DMS79 treated with DMSO at 0.1 percent for 48 hours (cell line): Measurements from ENCODE around the gene SPRR4.

Experiments used
- DNase-seq: peaks from one replicate; lab custom pipeline; 2025; lab: John Stamatoyannopoulos, UW

SPRR4 gene, protein sequence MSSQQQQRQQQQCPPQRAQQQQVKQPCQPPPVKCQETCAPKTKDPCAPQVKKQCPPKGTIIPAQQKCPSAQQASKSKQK

DNA sequence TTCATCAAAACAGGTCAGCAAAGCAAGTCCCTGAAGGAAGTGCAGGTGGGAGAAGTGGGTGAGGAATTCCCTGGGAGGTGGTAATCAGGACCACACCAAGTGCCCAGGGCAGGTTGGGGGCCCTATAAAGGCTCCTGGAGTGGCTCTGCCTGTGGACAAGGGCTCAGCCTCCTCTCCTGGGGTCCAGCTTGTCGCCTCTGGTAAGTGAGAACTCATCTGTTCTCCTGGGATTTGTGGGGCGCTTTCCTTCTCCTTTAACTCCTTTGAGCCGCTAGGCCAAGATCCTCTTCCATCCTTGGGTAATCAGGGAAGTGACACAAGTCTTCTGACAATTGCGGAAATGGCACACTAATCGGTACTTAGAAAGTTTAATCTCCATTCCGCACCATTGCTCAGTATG lies at the start of gene SPRR4:
TSS of gene SPRR4 (plus strand) at position 154 of the 400 bp plus-strand sequence. CDS start 1,243 bp downstream, outside the sequence.
- DNase-seq, result no peak

DNA sequence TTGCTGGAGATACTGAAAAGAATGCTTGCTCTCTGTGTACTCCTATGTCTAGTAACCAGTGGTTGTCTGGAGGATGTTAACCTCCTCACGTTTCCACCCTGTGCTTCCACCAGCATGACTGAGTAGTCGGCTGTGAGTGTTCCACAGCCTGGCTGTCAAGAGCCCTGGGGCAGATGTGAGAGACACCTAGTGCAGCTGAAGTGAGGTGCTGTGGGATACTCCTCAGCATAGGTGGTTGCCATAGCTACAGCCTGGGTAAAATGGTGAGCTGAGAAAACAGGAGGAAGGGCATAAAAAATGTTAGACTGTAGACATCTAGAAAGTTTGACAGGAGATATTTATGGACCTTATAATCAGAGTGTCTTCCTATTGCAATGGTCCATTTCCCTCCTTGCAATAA lies 46.3 kb upstream of the SPRR4 start:
- DNase-seq, result peak; percentile 82

DNA sequence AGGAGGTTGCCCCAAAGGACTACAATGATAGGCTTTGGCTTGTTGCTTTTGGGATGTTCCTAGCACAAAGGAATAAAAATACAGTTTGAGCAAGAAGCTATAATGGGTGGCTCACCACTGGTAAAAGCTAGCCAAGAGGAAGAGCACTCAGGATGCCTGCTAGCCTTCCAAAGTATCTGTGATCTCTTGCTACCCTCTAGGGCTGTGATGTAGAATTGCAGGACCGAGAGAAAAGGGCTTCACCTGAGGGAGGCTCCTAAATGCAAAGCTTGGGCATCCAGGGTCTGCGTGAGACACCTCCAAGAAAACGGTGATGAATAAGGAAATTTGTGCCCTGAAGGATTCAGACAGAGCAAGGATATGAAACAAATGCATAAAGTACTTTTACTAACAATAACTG lies 44.4 kb upstream of the SPRR4 start:
- no peak for DNase-seq

DNA sequence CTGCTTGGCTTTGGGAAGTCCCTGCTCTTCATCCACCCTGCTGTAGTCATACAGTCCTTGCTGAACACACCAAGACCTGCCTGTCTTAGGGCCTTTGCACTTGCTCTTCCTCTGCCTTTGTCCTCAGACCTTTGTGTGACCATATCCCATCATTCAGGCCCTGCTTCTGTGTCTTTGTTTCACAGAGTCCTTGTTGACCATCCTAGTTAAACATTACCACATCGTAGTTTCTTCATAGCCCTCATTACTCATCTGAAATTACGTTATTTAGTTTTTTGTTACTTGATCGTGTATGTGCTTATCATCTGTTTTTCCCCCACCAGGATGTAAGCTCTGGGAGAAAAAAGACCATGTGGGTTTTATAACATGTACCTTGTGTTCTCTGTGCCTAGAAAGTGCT lies 41.8 kb upstream of the SPRR4 start:
- DNase-seq, result no peak

DNA sequence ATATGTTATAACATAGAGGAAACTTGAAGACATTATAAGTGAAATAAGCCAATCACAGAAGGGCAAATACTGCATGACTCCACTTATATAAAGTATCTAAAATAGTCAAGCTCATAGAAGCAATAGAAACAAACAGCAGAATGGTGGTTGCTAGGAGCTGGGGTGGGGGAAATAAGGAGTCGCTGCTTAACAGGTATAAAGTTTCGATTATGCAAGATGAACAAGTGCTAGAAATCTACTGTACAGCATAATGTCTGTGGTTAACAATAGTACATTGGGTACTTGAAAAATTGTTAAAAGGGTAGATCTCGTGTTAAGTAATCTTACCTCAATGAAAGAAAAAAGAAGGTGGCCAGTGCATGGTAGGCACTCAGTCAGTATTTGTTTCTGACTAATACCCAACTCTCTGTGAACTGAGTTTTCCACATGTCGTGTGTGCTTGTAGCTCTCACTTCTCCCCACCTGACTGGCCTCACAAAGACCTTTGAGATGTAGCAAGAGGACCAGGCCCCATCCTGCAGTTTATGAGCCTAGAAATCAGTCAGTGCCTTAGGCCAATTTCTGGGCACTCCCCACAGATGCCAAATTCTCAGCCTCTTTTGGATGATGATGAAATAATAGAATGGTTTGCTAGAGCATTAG lies 38.2 kb upstream of the SPRR4 start:
- DNase-seq, result peak; percentile 96

DNA sequence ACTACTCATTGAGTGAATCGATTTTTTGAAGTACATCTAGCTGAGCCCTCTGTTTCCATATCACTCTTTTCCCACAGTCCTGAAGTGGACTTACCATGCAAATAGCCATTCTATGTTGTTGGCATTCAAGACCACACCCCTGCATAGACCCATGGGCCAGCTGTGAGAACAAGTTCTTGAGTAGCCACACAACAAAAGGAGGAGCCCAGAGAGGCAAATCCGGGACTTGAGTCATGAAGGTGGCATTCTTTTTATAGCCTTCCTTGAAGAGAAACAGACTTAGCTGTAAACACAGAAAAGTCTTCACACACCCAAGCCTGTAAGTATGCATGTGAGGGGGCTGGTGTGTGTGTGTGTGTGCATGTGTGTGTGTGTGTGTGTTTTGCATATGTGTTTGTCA lies 37.3 kb upstream of the SPRR4 start:
- DNase-seq, result no peak

DNA sequence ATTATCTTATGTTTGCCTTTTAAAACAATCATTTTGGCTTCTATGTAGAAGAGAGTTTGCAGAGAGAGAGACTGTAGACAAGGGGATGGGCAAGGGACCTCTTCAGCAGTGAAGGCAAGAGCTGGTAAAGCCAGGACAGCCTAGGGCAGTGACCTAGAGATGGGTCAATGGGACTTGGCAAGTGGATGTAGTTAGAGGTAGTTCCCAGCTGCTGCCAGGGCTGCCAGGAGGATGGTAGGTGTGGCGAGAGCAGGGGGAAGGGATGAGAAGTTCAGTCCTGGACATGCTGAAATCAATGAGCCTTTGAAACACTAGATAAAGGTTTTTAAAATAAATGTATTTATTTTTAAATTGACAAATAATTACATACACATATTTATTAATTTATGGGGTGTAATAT lies 29.8 kb upstream of the SPRR4 start:
- DNase-seq, result no peak

DNA sequence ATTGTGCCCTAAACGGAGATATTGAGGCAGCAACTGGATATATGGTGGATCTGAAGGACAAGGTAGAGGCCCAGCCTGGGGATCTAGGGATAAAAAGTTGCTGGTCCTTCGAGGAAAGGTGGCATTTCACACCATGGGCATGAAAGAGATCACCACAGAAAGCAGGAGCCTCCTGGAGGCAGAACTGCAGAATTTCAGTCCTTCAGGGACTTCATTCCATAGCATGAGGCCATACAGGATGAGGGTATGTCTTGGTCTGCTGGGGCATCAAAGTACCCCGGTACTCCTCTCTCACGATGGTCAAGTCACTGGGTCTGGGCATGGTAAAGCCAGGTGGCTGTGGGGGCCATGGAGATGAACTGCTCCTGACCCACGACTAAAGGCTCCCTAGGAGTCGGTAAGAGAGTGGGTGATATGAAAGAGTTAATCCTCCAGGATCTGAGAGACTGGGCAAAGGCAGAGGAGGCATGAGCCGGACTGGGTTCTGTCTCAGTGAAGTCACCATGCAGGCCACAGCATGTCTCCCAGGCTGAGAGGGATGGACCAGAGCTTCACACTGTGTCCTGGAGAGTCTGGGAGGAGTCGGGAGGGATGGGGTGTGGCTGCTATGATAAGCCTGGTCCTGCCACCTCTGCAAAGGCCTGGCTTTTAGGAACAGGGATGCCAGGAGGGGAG lies 29.3 kb upstream of the SPRR4 start:
- no peak for DNase-seq

DNA sequence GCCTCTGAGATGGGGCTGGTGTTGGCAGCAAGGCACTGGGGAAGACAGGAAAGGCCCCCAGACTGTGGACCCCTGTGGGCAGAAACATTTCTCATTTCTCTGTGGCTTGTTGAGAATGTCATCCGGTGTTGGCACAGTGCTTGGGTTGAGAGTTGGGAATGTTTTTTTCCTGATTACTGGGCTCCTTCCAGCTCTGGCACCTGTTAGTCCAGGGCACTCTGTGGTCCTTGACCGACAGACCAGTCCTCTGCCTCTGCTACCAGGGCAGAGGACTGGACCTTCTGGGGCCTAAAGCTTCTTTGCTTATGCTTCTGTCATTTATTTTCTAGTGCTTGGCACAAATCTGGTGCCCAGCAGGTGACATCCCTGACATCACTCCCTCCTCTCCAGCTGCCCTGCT lies 28.3 kb upstream of the SPRR4 start:
- peak; percentile 65 for DNase-seq

DNA sequence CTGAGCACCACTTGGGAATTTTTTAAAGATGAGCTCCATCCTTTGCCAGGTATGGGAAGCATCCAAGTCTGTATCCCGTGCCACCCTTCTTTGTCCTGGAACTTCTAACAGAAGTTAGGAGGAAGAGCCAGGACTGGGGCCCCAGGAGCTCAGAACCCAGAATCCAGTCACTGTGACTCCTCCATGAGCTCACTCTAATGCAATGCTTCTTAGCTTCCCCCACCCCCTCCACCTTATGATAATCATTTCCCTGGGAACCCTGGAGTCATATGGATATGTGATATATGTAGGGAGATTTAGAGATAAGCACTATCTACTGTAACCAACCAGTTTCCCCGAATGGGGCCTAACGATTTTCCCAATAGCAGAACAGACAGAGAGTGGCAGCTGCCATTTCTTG lies 24.2 kb upstream of the SPRR4 start:
- no peak for DNase-seq

DNA sequence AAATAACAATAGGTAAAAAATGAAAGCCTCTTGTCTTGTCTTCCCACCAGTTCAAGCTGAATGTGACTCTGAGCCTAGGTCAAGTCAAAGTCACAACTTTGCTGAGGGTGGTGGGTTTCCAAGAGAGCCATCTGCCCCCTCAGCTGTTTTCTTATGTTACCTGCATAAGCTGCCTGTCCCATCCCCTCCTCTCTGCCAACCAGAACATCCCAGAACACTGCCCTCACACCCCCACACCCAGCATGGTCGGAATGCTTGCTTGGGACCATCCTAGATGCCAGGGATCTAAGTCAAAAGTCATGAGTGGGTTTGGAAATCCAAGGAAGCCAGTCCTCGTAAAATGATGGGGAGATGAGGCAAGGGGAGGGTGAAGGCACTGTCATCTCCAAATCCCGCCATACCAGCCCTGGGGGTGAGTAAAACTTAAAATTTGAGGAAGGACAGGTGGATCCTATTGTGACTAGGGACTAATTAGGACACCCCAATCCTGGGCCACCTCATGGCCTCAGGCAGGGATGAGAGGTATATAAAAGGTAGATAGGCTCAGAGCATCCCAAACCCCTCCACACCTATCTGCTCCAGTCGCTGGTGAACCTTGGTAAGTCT lies 23.7 kb upstream of the SPRR4 start, which contains the start of gene SPRR5:
TSS of gene SPRR5 (plus strand) at position 556 of the 606 bp plus-strand sequence. CDS start 1,349 bp downstream, outside the sequence.
- DNase-seq, result no peak

DNA sequence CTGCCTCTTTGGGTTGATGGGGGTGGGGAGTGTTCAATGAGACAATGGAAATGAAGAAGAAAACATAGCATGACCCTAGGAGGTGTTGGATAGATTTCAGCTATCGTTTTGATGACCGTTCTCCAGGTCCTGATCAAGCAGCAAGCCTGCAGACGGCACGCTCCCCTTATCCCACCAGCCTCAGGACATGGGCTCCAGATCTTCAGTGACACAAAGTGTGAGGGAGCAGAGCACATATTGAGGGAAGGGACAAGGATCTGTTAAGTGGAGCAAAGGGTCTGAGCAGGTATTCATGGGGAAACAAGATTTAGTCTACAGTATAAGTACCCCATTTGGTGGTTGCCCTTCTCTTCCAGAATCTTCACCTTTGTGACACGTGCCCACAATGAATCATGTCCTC lies 18.7 kb upstream of the SPRR4 start:
- DNase-seq, result no peak

DNA sequence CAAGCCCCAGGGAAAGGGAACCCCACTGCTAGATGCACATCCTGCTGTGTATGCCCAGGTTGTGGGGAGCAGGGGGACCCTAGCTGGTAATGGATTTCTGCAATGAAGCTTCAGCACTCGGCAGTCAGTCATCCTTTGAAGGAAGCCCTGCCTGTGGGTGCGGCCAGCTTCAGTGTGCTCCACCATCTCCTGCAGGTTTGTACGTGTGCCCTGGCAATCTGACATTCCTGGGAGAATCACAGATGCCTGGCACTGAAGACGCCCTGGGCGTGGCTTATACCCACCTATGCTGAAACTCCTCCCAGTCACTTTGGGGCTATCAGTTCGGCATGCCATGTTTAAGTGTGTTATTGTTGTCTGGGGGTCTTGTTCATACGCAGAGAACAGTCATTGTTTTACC lies 16.7 kb upstream of the SPRR4 start:
- no peak for DNase-seq

DNA sequence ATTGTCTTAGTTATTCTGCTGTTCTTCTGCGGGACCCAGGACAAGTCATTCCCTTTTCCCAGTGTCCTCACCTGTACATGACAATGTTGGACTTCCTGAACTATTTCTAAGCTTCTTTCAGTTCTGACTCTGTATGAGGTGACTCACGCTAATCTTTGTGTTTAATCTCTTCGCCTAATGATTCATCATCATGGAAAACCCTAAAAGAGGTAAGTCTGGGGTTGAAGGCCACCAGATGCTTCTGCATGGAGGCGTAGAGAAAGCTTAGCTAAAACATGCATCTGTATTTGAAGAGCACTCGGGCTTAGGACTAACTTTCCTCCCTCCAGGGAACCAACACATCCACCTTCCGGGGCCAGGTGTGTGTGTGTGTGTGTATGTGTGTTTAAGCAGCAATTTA lies 16.0 kb upstream of the SPRR4 start:
- no peak for DNase-seq

DNA sequence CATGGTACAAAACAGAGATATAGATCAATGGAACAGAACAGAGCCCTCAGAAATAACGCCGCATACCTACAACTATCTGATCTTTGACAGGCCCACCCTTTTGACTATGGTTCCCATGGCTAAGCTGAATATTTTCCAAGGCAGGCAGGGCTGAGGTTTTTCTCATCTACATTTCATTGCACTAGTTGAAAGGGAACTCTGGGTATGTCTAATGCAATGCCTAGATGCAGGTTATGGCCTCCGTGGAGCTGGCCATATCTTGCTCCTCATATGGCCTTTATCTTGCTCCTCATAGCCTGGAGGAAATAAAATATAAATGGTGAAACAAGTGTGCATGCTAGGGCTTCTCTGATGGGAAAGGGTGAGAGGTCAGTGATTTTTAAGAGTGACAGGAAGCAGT lies 12.9 kb upstream of the SPRR4 start:
- DNase-seq, result no peak

DNA sequence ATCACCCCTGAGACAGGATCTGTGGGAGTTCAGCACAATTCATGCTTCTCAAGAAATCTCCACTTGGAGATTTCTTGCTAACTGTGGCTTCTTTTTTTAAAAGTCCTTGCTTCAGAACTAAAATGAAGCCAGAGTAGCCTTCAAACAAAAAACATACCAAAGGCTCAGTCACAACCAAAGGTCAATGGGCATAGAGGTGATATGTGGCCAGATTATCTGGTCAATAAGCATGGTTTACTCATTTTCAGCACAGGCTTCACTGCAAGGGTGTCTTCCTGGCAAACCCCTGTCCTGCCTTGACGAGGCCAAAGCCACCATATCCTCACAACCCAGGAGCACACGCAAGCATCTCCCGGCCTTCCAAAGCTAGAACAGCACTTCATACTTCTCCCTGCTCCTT lies 11.2 kb upstream of the SPRR4 start:
- no peak for DNase-seq

DNA sequence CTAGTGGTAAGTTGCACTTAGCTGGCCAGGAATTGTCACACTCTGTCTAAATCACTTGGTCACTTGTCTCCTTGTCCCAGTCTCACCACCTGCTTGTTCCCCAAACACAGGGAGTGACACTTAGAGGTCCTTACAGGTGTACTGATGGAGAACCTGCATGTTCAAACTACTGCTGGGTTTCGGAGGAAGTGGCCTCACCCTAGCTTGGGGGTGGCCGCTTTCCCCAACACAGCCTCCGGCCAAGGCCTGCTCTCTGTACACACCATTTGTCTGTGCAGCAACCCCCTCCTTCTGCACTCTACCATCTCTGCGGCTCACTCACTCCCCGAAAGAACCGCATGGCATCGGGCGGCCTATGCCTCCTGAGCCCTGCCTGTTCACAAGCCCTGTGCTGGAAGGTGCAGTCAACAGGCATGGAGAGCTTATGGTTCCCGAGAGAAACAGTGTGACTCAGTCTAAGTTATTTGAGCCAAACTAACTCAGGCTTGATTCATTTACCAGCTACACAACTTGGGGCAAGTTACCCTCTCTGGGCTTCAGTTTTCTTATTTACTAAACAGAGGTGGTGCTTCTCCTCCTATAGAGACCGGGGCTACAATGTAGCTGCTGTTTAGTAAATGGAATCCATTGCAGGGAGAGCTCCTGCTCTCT lies 10.5 kb upstream of the SPRR4 start:
- DNase-seq, result peak; percentile 83

DNA sequence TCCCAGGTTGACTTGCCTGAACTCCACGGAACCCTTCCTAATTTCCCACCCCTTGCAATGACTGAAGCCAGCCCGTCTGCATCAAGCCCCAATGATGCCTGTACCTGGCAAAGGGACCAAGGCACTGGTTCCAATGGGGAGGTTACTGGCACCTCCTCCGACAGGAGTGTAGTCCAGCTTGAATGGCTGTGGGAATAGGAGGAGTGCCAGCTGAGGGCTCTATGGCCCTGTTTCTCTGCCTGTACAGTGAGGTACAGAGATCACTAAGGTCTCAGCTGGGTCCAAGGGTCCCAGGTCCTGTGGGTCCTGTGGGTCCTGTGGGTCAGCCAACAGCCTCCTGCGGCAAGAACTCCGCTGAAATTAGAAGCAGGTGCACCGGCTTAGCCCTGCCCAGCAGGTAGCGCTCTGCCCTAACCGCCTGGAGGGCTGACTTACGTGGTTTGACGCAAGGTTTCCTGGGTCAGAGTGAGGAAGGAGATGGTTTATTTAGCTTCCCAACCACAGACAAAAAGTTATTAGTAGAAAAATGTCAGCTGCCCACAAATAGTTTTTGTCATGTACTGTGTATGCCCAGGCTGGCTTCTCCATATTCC lies 9.9 kb upstream of the SPRR4 start:
- no peak for DNase-seq

DNA sequence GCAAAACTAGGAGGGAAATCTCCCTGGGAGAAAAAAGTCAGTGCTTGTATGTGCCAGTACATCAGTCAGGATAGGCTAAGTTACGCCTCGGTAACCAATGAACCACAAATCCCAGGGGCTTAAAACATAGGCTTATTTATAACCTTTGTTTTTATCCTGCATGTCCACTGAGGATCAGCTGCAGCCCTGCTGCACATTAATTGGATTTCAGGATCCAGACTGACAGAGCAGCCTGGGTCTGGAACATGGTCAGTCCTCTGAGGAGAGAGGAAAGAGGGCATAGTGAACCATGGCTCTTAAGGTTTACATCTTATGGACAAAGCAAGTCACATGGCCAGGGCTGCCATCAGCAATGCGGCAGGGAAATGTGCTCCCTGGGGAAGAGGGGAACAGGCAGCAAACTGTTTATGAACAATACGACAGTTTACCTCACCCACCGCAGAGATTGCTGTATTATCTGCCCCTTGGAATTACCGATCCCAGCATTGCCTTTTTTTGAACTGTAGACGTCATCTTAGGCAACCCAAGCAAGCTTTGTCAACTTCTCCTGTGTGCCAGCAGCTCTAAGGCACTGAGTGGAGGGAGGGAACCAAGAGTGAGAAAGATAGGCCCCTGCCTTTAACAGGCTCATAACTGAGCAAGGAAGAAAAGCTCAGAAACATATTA lies 9.1 kb upstream of the SPRR4 start:
- no peak for DNase-seq

DNA sequence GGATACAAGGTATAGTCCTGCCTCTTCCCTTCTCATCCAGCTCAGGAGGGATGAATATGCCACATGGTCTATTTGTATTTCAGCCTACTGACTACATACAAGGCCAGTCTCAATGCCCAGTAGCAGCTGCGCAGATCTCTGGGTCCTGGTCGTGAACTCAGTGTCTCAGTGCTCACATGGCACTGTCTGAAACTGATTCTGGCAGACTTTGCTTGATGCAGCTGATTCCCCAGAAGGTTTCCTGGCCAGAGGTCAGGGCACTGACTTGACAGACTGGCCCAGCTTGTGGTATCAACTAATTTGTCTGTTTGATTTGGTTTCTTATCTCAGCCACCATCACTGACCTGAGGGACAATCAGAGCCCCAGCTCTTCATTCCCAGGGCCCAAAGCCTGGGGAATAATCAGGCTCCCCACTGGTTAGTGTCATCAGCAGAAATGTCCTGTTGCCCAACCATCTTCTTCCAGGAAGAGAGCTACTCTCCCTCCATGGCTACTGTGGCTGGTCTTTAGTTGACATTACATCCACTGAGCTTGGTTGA lies 7.5 kb upstream of the SPRR4 start:
- no peak for DNase-seq

DNA sequence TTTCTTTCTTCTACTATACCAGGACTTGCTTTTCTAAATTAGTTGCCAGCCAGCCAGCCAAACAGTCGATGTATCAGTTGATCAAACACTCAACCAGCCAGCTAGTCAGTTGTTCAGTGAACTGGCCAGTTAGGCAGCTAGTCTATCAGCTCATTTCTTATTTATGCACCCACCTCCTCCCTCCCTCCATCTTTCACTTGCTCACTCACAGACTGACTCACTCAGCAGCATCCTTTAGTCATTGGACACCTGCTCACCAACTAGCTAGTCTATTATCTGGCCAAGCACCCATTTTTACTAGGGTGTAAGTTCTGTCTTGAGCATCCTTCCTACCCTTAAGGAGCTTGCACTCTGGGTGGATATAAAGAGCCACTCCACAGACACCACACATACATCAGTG lies 5.9 kb upstream of the SPRR4 start:
- DNase-seq, result no peak

DNA sequence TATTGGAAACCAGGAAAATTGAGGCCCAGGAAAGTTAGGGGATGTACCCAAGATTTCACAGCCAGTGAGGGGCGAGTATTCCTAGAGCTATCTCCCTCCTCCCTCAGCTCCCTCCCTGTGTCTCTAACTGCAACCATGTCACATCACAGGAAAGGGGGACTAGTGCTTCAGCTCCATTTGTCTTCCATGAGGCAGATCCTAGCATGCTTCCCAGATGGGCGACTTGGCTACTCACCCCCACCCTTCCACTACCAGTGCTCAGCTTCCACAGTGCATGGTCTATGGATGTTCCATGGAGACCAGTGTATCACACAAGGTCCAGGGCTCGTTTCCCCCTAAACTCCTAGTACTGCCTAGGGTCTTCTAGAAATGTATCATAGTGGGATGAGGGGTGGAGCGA lies 4.6 kb upstream of the SPRR4 start:
- DNase-seq, result no peak
